GM10847 (cell line): ENCODE data around the gene FLYWCH1.

Experiments
- POLR2A ChIP-seq: IDR thresholded peaks from 2 replicates; pipeline ENCODE4 v1.6.1; 2011; ENCODE audit not compliant: insufficient read length; ENCODE audit errors: extremely low read depth

FLYWCH1 gene

DNA sequence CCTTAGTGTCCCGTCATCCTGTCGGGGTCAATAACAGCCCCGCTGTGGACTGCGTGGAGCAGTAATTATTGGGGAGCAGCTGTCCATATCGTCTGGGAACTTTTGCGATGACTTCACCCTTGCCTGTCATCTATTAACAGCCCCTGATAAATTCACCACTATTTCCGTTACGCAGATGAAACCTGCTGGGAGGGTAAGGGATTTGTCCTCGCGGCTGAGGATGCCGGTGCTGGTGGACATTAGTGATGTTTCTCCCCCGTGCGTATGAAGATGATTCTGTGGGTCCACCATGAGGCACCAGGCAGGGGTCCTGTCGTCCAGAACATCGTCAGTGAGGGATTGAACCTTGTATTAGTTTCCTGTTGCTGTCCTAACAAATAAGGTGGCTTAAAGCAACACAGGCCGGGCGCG, 27.7 kb upstream of the FLYWCH1 start:
- TF ChIP-seq POLR2A, result no peak

DNA sequence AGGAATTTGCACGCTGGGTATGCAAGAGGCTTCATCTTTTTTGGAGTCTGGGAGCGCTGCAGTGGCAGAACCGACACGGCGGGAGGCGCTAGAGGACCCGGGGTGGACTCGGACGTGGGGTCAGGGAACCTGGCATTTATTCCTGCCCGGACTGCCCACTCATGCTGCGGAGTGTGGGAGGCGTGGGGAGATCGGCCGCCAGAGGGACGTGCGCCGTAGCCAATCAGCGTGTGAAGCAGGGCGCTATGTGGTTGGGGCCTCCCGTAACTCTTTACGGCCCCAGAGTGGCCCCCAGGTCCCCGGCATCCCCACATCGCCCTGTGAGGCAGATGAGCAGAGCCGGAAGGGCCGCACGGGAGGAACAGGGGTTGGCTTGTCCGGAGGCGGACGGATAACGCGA, 17.5 kb upstream of the FLYWCH1 start:
- TF ChIP-seq POLR2A, result no peak

DNA sequence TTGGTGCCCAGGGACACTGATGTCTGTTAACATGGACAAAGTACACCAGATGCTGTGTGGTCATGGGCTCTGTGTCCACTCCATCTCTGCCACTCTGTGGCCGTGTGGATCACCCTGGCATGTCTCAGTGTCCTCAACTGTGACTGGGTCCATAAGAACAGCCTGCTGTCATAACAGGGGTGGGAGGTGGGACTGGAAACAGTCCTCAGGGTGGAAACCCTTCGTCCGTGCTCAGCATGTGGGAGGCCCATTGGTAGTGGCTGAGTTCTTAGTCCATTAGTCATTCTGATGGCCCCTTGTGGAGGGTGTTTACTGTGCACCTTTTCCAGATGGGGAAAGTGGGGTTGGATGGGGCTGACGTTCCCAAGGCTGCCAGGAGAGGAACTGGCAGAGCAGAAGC, 15.9 kb upstream of the FLYWCH1 start:
- no peak for TF ChIP-seq POLR2A

DNA sequence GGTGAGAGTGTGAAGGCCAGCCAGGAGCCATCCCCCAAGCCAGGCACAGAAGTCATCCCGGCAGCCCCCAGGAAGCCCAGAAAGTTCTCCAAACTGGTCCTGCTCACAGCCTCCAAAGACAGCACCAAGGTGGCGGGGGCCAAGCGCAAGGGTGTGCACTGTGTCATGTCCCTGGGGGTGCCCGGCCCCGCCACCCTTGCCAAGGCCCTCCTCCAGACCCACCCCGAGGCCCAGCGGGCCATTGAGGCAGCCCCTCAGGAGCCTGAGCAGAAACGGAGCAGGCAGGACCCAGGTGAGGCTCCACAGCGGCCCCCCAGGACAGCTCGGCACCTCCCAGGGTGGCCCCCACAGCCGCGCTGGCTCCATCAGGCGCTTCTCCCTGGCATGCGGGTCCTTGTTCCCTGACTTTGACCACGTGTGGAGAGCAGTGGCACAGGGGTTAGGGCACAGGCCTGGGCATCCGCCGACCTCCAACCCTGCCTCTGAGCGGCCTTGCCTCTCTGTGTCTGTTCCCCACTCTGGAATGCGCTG, 15.2 kb upstream of the FLYWCH1 start:
- no peak for TF ChIP-seq POLR2A

DNA sequence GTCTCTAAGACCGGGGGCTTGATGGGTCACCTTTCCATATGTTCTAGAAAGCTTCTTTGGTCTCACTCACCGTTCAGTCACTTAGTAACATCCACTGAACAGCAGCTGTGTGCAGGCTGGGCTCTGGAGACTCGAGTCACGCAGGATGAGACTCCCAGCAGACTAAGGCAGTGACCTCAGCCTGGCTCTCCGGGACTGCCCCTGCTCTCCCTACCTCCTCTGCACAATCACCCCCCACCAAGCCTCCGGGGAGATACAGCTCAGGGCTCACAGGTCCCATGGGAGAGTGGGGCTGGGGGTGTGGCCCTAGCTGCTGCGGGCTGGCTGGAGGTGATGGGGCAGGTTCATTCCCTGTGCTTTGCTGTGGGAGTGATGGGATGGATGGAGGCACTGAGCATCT, 14.6 kb upstream of the FLYWCH1 start:
- no peak for TF ChIP-seq POLR2A

DNA sequence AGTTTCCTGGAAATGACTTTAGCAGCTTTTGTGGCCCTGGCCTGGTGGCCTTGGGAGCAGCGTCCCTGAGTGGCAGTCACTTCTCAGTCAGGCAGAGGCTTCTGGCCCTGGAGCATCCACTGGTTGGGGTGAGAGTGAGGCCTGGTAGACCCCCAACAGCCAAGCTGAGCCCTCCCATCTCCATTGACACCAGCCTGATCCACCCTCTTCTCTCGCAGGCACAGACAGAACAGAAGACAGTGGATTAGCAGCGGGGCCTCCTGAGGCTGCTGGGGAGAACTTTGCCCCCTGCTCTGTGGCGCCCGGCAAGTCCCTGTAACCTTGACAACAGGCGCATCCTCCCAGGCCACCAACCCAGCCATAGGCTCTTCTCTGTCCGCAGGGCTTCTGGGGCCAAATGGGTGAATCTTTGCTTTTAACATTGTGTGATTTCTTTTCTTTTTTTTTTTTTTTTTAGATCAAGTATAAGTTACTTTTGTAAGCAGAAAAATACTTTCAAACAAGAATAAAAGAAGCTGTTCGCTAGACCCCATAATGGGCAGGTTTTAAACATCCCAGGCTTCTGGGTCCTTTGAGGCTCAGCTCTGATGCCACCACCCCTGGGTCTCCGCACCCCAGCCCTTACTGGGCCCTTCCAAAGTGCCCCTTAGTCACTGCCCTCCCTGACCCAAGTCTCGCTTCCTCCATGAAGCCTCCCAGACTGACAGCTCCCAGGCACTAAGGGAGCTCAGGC, 12.7 kb upstream of the FLYWCH1 start:
- no peak for TF ChIP-seq POLR2A

DNA sequence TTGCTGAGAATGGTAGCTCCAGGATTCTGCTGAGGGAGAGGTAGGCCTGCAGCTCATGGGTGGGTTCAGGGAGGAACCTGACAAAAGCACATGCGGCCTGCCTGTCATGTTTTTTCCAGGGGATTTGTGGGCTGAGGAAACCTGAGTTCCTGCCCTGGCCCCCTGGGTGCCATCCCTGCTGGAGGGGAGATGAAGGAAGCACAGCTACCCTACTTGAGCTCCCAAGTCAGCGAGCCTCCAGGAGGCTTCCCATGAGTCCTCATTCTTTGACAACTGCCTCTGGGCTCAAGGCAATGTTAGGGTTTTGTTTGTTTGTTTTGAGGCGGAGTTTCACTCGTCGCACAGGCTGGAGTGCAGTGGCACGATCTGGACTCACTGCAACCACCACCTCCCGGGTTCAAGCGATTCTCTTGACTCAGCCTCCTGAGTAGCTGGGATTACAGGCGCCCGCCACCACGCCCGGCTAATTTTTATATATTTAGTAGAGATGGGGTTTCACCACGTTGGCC, 12.1 kb upstream of the FLYWCH1 start:
- no peak for TF ChIP-seq POLR2A

DNA sequence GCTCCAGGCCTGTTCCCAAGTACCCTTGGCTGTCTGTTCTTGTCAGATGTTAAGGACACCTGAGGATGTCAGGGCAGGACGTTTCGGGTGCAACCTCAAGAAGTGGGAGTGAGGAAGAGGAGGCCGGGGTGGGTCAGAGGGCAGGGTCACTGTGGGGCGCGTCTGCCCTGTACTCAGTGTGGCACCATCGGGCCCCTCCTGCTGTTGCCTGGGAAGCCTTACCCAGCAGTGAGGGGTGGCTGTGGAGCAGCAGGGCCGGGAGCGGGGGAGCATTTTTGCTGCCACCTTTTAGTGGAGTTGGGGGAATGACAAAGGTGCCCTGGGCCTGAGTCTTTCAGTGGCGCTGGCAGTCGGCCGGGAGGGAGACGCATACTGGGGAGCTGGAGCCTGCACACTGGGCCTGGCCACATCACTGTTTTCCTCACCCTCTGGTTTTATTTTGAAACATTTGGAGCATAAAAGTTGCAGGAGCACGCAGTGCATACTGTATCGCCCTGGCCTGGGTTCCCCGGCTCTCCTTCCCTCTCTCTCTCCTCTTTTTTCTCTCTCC, 11.1 kb upstream of the FLYWCH1 start:
- no peak for TF ChIP-seq POLR2A

DNA sequence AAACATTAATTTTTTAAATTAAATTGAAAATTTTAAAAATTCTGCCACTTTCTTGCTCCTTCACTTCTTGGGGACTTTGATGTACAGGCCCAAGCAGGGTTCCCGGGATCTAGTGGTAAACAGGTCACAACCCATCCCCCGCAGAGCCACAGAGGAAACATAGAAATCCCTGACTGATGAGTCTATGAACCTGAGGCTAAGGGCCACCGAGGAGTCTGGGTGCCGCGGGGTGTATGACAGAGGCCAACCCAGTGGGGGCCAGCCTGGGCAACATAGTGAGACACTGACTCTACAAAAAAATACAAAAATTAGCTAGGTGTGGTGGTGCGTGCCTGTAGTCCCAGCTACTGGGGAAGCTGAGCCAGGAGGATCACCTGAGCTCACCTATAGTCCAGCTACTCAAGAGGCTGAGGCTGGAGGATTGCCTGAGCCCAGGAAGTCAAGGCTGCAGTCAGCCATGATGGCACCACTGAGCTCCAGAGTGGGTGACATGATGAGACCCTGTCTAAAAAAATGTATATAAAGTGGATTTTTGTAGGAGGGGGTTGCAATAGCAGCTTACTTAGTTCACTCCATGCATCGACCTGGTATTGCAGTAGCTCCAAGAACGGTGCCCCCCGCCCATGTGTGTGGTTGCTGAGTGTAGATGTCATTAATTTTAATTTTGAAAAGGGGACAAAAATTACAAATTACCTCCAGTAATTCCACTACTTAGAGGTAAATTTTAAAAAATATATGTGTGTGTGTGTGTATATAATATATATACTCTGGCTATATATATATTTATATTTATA, 9.2 kb upstream of the FLYWCH1 start:
- no peak for TF ChIP-seq POLR2A

DNA sequence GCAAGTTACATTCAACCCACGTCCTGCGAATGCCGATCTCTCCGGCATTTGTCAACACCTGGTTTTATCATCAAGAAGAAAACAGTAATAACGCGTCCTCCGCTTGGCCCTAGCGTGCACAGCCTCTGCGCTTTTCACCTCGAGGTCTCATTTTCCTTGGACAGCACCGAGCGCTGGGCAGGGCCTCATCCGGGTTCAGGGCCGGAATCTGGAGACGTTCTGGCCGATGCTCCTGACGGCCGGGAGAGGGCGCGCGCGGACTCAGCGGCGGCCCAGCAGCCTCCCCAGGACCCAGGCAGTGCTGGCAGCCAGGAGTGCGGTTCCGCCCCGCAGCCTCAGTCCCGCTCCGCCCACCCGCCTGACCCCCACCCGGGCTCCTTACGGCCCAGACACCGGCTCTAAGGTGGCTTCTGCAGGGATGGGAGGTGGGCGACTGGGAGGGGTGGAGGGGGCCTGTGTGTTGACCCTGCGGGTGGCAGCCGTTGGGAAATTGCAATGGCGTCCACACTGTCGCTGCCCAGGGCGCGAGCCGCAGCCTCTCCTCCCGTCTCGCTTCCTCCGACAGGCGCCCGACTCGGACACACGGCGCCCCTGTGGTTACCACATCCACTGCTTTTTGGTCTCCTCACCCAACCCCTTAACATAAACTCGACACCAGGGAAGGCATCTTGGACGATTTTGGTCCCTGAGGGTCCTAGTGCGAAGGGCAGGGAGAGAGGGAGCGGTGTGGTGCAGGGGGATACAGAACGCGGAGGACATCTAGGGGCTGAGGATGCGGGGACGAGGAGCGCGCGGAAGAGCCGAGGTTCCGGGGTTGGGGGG, 7.4 kb upstream of the FLYWCH1 start:
- peak; percentile 36 for TF ChIP-seq POLR2A

DNA sequence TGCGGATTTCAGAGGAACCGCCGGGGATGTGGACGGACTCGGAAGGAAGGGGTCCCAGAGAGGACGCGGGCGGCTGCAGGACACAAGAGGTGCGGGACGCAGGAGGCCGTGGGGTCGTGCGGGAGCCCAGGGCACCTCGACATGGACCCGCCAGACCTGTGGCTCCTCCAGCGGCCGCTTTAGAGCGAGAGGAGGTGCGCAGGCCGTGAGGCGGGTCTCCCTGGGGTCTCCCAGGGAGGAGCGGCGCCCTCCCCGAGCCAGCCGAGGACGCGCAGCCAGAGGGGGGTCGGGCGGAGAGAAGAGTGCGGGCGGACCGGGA, 6.8 kb upstream of the FLYWCH1 start:
- TF ChIP-seq POLR2A, result no peak

DNA sequence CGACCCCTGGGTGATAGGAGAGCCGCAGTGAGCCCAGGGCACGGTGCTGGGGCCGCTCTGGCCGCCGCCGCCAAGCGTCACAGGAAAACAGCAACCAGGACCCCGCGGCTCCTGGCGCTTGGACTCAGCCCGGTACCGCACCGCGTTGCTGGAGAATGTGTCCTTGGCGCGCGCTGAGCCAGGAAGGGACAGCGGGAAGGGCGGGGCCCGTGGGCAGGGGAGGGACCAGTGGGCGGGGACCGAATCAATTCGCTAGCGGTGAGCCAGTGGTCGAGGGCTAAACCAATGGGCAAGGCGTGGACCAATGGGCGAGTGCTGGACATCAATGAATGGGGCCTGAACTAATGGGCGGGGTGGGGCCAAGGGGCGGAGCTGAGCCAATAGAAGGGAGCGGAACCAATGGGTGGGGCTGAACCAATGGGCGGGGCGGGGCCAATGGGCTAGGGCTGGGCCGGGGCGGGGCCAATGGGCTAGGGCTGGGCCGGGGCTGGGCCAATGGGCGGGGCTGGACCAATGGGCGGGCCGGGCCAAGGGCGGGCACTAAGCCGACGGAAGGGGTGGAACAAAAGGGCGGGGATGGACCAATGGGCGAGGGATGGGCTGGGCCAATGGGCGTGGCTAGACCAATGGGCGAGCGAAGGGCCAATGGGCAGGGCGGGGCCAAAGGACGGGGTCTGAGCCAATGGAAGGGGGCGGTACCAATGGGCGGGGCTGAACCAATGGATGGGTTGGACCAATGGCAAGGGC, 6.3 kb upstream of the FLYWCH1 start:
- peak; percentile 94 for TF ChIP-seq POLR2A

DNA sequence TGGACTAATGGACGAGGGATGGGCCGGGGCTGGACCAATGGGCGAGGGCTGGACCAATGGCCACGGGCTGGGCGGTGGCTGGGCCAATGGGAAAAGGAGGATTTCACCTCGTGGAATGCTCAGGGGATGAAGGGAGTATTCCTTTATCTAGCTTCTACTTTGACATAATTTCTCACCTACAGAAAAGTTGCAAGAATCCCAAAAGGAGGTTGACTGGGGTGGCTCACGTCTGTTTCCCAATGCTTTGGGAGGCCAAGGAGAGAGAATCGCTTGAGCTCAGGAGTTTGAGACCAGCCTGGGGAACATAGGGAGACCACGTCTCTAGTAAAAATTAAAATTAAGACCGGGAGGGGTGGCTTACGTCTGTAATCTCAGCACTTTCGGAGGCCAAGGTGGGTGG, 5.7 kb upstream of the FLYWCH1 start:
- TF ChIP-seq POLR2A, result no peak

DNA sequence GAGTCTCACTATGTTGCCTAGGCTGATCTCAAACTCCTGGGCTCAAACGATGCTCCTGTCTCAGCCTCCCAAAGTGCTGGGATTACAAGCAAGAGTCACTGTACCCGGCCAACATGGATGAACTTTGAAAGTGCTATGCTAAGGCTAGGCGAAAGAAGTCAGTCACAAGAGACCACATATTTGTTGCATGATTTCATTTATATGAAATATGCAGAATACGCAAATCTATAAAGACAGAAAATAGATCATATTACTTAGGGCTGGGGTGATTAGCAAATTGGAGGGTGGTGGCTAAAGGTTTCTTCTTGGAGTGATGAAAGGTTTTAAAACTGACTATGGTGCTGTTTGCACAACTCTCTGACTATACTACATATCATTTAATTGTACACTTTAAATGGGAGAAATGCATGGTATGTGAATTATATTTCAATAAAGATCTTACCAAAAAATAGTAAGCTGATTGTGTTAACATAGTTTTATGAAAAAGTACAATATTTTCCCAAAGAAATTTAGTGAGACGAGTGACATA, 1.2 kb upstream of the FLYWCH1 start:
- TF ChIP-seq POLR2A, result no peak
